ENCODE measurements around the gene AFAP1L2.
A peak's percentile ranks its signal among the peaks of the same experiment; 100 is the strongest.

The AFAP1L2 gene

GRCh38 chr10:114404171-114405010 lies at the start of gene AFAP1L2:
AFAP1L2 (minus strand) TSS chr10:114404502; CDS start chr10:114404455, 47 bp downstream.
- DNase-seq: no peak

- DNase-seq: no peak
These were observed 49.3 kb upstream of the AFAP1L2 start for GRCh38 chr10:114453576-114453975.

DNA sequence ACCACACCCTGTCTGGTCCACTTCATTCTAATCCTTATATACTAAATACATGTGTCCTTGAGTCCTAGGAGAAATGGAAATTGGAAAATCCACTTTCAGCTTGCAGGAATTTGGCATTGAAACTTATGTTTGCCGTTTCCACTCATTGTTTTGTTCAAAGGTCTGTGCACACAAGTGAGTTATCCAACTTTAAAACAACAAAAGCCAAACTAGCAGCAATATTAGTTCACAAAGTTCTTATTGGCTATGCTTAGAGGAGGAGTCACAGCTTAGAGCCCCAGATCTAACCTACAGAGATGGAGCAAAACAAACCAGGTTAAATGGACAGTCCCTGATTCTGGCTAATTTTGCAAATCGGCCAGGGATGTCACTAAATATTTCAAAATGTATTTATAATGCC lies 44.6 kb upstream of the AFAP1L2 start:
- no peak for DNase-seq

DNA sequence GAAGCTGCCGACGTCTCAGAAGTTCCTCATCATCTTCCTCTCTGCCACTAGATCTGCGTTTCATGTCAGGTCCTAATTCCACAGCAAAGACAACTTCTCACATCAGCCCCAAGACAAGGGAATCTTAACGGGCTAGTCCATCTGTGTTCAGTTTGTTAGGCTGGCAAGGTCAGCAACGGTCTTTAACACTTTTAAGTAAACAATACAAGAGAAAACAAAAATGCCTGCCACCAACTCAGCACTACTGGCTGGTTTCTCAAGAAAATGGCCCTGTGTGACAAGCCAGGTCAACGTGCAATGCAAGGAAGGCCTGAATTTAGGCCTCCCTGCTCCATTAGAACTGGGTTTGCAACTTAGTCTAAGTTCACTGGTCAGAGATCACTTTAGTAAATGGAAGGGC lies 41.0 kb upstream of the AFAP1L2 start:
- DNase-seq: no peak

- no peak for DNase-seq
These were observed 40.5 kb upstream of the AFAP1L2 start for GRCh38 chr10:114444819-114445218.

- DNase-seq: no peak
These were observed 37.9 kb upstream of the AFAP1L2 start for GRCh38 chr10:114442091-114442630.

GRCh38 chr10:114441107-114441506 lies 36.8 kb upstream of the AFAP1L2 start:
- DNase-seq: no peak

- DNase-seq: peak; percentile 4
These were observed 33.4 kb upstream of the AFAP1L2 start for GRCh38 chr10:114437473-114438292.

- DNase-seq: no peak
These were observed 32.6 kb upstream of the AFAP1L2 start for GRCh38 chr10:114436941-114437340.

- no peak for DNase-seq
These were observed 28.3 kb upstream of the AFAP1L2 start for GRCh38 chr10:114432566-114433093.

DNA sequence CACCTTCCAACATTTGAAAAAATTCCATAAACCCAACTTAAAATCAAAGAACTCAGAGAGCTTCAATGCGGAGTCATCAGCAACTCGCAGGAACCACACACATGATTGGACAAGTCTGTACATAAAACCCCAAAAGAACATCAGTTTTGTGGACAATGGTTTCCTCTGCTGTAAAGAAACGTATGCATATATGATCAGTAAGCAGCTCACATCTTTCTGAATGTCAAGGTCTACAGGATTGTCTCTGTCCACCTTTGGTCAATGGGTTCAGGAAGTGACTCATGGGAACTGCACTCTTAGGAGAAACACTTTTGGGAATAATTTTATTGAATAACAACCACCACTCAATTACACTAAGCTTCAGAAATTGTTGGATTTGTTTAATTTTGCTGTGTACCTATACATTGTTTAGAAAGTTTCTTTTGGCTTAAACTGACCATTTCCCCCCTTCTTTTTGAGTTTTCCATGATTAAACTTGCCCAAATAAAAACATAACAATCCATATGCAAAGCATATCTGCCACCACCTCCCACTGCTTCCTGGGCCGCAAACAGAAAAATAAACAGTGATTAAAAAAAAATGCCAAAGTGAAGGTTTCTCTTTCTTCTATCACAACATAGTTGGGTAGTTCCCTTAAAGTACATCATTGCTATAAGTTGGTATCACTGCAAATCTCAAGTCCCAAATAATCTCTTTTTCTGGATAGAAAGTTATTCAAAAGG lies 27.3 kb upstream of the AFAP1L2 start:
- no peak for DNase-seq

- DNase-seq: no peak
These were observed 26.5 kb upstream of the AFAP1L2 start for GRCh38 chr10:114430688-114431413.

- DNase-seq: no peak
These were observed 25.5 kb upstream of the AFAP1L2 start for GRCh38 chr10:114429581-114430335.

DNA sequence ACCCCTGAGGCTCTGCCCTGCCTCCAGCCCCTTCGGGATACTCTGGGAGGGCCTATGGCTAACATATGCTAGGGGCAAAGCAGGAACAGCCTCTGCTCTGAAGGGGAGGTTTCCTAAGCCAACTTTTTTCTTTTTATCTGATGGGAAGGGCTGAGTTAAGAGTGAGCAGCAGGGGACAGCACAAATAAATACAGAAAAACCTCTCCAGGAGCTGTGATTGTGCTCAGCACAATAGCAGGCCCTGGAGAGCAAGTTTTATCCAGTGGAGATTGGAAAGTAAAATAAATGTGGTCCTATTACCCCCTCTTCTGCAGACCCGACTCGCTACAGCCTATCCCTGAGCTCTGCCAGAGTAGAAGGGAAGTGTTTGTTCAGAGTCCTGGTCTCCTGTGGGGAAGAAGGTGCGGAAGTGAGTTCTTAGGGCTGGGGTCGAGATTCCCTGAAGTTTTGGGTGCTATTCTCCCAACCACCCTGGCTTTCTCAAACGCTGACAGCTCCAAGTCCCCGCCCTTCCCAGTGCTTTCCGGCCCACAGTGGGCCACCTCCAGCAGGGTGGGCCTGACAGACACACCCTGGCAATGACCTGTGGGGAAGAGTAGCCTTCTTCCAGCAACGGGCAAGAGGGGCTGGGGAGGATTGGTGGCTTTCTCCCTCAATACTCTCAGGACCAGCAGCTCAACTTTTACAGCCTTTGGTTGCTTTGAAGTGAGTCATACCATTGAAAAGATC lies 23.0 kb upstream of the AFAP1L2 start:
- DNase-seq: no peak

DNA sequence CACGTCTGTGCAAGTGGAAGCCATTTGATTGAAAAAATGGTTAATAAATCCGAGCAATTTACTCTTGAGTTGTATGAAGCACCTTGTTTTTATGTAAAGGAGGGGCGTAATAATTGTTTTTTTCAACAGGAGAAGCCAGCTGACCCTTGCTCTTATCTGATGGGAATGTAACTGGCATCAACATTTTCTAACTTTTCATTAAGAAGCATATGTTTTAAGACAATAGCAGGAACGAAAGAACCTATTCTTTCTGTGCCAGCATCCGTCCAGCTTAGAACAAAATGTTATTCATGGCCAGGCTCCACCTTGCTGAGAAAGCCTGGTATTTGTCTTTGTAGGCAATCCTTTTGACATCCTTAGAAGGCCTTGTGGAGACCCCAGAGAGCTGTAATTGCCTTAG lies 22.2 kb upstream of the AFAP1L2 start:
- DNase-seq: no peak

DNA sequence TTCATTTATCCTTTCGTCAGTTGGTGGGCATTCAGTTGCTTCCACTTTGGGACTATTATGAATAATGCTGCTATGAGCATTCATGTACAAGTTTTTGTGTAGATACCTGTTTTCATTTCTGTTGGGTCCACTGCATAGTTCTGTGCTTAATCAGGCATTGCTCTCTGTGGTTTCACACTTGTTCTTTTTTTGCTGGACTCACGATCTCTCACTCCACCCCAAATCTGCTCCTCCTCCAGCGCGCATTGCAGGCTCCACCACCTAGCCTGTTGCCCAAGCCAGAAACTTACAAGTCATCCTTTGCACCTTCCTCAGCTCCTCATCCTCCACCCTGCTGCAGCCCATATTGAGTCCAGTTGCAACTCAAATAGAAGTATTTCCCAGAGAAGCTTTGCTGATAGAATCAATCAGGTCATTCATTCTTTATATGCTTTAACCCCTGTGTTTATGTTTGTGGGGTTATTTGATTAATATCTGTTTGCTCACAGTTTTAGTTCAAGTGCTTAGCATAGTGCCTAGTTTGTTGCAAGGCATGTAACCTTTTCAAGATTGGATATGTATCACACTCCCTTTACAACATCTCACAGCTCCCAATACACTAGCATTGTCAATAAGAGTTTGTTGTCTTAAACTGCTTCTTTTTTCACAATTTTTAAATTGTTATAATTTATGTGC lies 16.6 kb upstream of the AFAP1L2 start:
- DNase-seq: no peak

GRCh38 chr10:114418109-114418508 lies 13.8 kb upstream of the AFAP1L2 start:
- DNase-seq: no peak

DNA sequence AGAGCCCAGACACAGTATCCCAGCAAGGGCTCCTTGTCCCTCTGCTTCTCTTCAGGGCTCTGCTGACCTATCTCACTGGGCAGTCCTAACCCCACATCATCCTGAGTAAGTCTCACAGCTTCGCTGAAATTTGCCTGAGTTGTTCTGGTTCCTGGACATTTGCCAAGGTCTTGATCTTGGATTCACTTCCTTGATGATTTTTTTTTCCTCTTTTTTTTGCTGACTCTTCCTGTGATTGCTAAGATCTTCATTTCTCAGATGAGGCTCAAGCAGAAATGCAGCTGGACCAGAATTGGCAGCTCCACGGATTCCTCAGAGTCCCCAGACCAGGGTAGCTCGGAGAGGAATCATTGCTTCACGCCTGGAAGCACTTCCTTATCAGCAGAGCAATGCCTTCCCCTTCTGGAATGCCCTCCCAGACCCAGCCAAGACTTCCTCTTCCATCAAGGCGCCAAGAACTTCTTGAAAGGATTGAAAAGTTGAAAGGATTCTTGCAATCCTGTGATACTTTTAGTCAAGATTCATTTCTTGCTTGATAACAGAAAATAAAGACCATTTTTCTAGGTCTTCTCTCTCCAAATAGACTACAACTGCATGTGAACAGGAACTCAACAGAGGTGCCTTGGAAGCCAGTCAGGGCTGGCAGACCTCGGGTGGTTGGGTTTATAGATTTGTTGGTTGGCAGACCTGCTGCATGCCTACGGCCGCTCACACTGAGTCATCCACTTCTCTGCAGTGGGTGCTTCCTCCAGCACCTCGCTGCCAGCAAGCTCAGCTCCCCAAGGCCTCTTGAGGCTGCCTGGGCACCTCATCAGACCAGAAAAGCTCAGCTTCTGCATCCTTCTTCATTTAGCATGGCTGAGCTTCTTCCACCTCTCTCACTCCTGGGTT lies 8.8 kb upstream of the AFAP1L2 start:
- DNase-seq: no peak

GRCh38 chr10:114408968-114409444 lies 4.7 kb upstream of the AFAP1L2 start:
- DNase-seq: no peak

All from NCI-H510A treated with DMSO at 0.1 percent for 48 hours (cell line).